GM21576 (cell line): ENCODE results near the gene FCF1.
"Not testable (repeated sequence)": the region's sequence is repeated elsewhere in the genome, so short reads cannot be mapped to it uniquely, and the experiment has no call there.

Source experiments
- ATAC-seq: cut with Tn5 transposase; IDR thresholded peaks from one replicate; pipeline ENCODE4 v1.9.1; 2021; ENCODE audit warnings: mild to moderate bottlenecking, moderate library complexity; ENCODE audit not compliant: unreplicated experiment

FCF1 gene

GRCh38 chr14:74697976-74698375 lies 15.0 kb upstream of the FCF1 start:
- ATAC-seq = no peak

- ATAC-seq = no peak
These were observed 14.5 kb upstream of the FCF1 start for GRCh38 chr14:74698465-74698864.

GRCh38 chr14:74702293-74702692 lies 10.7 kb upstream of the FCF1 start:
- ATAC-seq = no peak

GRCh38 chr14:74703043-74703442 lies 9.9 kb upstream of the FCF1 start:
- no peak for ATAC-seq

- ATAC-seq = no peak
These were observed 8.3 kb upstream of the FCF1 start for GRCh38 chr14:74704656-74705055.

GRCh38 chr14:74705613-74706500 lies 7.1 kb upstream of the FCF1 start:
- no peak for ATAC-seq

- no peak for ATAC-seq
These were observed 2.5 kb upstream of the FCF1 start for GRCh38 chr14:74710480-74710879.

- ATAC-seq = no peak
These were observed 1.3 kb upstream of the FCF1 start for GRCh38 chr14:74711651-74712050.

- peak; percentile 9 for ATAC-seq
These were observed 421 bp downstream of the FCF1 start for GRCh38 chr14:74713395-74713735.

- no peak for ATAC-seq
These were observed 7.6 kb downstream of the FCF1 start for GRCh38 chr14:74720526-74720925.

GRCh38 chr14:74723134-74723533 lies 10.2 kb downstream of the FCF1 start:
- ATAC-seq = no peak

GRCh38 chr14:74732387-74732786 lies 19.4 kb downstream of the FCF1 start:
- ATAC-seq = no peak

GRCh38 chr14:74733221-74733620 lies 20.3 kb downstream of the FCF1 start:
- no peak for ATAC-seq

GRCh38 chr14:74735125-74735524 lies 22.2 kb downstream of the FCF1 start:
- no peak for ATAC-seq

GRCh38 chr14:74737753-74738325 lies 24.9 kb downstream of the FCF1 start:
- no peak for ATAC-seq

- ATAC-seq = no peak
These were observed 26.5 kb downstream of the FCF1 start for GRCh38 chr14:74739293-74740030.

GRCh38 chr14:74747237-74747636 lies 34.3 kb downstream of the FCF1 start:
- ATAC-seq = no peak

GRCh38 chr14:74754157-74754556 lies 41.2 kb downstream of the FCF1 start:
- ATAC-seq = no peak

GRCh38 chr14:74754899-74755298 lies 42.0 kb downstream of the FCF1 start:
- ATAC-seq = no peak

GRCh38 chr14:74756326-74756725 lies 43.4 kb downstream of the FCF1 start:
- no peak for ATAC-seq

- not testable (repeated sequence) for ATAC-seq
These were observed 45.6 kb downstream of the FCF1 start for GRCh38 chr14:74758505-74758904.
